GM23248 (cell line): ENCODE data around the gene GJA9.

Experiments
- EZH2 ChIP-seq: fragments of 200-600 bp; sonication (generic); IDR thresholded peaks from 2 replicates; pipeline ENCODE4 v1.6.1; 2018; ENCODE audit warnings: antibody characterized with exemption, mild to moderate bottlenecking; ENCODE audit not compliant: insufficient read depth, poor library complexity, severe bottlenecking
- EZH2phosphoT487 ChIP-seq: fragments of 200-600 bp; sonication (generic); IDR thresholded peaks from 2 replicates; pipeline ENCODE4 v1.6.1; 2018; ENCODE audit warnings: antibody characterized with exemption, moderate library complexity, mild to moderate bottlenecking, low read depth; ENCODE audit not compliant: insufficient read depth

DNA sequence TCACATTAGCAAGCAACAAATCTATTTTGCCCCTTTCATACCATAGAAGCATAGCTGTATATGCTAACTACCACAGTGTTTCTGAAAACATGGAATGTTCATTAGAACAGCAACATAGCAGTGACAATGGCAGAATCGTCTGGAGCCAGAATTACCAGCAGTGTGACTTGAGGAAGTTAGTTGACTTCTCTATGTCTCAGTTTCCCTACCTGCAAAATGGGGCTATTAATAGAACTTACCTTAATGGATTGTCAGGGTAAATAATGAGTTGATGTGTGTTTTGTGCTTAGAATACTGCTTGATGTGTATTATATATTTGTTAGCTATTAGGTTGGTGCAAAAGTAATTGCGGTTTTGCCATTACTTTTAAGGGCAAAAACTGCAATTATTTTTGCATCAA lies 14.8 kb upstream of the GJA9 start:
- TF ChIP-seq EZH2 (no peak), EZH2phosphoT487 (no peak)
